GM19397 (cell line): Measurements from ENCODE around the gene SERF1A.
"Not testable (repeated sequence)": the region's sequence is repeated elsewhere in the genome, so short reads cannot be mapped to it uniquely, and the experiment has no call there.

Source experiments
- ATAC-seq: cut with Tn5 transposase; IDR thresholded peaks from one replicate; pipeline ENCODE4 v1.9.1; 2021; ENCODE audit warnings: mild to moderate bottlenecking, moderate library complexity; ENCODE audit not compliant: unreplicated experiment

The SERF1A gene

DNA sequence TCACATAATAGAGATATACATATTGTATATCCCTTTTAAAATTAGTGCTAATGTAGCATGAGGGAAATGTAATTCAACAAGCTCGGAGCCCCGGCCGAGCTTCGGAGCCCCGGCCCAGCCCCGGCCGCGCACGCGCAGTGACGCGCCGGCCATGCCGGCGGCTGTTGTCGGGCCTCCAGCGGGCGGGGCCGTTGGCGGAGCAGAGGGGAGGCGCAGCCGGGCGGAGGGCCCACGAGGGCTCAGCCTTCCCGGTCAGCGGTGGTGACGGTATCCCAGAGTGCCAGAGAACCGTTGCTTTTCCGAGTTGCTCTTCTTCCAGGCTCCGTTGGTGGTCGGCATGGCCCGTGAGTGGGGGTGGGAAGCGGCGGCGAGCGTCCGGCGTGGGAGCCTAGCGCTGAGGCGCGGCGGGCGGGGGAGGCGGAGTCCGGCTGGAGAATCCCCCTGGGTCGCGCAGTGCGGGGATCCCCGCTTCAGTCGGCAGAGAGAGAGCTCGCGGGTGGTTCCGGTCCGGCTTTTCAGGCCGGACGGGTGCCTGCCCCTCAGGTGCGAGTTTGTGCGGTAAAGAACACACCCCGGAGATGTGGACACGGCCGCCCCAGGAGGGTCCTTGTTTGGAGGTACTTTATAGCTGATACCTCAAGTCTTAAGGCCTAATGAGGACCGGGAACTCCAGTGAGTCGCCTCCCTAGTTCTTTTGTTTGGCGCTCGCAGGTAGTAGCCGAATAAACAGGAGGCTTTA, at the start of gene SERF1A:
TSS of gene SERF1A (plus strand) at position 137 of the 739 bp plus-strand sequence. CDS start at position 338, 201 bp downstream.
- ATAC-seq, result peak; percentile 92

DNA sequence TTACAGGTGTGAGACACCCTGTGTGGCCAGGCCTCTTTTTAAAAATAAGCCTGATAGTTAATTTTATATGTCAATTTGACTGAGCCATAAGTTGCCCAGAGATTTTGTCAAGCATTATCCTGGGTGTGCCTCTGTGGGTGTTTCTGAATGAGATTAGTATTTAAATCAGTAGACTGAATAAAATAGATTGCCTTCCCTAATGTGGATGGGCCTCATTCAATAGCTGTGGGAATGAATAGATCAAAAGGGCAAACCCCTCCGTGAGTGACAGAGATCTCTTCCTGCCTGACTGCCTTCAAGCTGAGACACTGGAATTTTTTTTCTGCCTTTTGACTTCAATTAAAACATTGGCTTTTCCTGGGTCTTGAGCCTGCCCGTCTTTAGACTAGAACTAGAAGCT, 33.7 kb upstream of the SERF1A start:
- ATAC-seq, result not testable (repeated sequence)

DNA sequence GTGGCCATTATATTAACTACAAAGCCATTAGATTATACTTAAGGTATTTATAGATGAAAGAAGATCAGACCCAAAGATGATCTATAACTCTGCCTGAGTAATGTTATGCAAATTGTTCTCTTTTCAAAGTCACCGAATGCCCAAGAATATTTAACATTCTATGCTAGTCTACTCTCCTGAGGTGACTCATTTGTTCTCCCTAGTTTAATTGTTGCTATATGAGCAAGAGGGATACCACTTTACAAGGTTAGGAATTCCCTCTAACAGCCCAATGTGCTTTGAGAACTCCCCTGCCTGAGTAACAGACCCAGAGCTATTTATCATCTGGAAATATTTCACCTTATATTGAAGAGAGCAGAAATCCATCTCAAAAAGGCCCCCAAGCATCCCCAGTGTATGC, 29.8 kb upstream of the SERF1A start:
- not testable (repeated sequence) for ATAC-seq

DNA sequence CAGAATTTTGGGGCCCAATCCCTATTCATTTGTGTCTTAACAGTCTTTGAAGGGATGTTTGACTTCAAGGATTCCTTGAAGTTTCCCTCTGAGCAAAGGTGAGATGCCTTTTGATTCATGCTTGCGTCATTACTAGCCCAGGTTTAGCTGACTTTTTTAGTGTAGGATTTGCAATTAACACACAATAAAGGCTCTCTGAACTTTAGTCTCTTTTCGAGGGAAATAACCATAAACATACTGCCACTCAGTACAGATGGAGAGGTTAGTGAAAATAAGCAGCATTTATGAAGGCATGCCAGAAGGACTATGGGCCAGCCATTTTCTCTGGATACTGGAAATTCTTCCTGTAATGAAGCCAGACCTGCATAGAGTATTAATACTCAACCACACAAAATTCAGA, 4.4 kb upstream of the SERF1A start:
- not testable (repeated sequence) for ATAC-seq

DNA sequence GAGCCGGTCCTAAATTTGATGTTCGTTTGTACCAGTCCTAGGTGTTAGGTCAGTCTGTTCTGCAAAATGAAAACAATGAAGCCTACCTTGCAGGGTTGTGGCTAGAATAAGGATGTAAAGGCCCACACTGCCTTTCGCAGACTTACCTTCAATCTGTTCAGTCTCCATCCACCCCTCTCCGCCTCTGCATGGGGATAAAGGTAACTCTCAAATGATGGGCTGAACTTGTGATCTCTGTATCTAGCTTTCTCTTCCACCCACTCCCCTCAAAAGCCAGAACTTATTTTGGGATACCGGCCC, 753 bp downstream of the SERF1A start:
- ATAC-seq, result peak; percentile 6

DNA sequence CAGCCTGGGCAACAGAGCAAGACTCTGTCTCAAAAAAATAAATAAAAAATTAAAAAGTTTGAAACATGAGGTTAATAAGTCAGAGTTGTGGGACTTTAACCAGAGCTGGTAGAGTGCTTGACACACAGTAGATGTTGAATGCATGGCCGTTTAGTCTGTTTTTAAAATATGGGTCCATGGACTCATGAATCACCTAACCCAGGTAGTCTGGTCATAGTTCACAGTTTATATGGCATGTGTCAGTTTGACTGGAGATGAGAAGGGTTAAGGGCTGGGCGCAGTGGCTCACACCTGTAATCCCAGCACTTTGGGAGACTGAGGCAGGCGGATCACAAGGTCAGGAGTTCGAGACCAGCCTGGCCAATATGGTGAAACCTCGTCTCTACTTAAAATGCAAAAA, 6.2 kb downstream of the SERF1A start:
- not testable (repeated sequence) for ATAC-seq

DNA sequence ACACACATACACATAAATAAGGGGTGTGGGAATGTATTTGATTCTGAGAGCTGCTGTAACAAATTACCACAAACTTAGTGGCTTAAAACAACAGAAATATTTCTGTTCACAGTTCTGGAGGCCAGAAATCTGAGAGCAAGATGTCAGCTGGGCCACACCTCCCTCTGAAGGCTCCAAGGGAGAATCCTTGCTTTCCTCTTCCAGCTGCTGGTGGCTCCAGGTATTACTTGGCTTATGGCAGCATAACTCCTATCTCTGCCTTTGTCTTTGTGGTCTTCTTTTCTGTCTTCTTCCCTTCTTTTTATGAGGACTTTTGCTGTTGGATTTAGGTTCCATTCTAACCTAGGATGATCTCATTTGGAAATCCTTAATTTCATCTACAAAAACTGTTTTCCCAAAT, 16.4 kb downstream of the SERF1A start:
- ATAC-seq, result not testable (repeated sequence)

DNA sequence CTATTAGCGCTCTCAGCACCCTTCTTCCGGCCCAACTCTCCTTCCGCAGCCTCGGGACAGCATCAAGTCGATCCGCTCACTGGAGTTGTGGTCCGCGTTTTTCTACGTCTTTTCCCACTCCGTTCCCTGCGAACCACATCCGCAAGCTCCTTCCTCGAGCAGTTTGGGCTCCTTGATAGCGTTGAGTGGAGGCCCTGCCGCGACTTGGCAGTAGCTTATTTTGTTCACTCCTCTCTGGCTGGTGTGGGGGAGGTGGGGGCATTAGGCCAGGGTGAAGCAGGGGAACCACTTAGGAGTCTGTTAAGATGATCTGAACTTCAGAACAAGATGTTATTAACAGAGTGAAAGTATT, 24.7 kb downstream of the SERF1A start:
- ATAC-seq, result peak; percentile 43

DNA sequence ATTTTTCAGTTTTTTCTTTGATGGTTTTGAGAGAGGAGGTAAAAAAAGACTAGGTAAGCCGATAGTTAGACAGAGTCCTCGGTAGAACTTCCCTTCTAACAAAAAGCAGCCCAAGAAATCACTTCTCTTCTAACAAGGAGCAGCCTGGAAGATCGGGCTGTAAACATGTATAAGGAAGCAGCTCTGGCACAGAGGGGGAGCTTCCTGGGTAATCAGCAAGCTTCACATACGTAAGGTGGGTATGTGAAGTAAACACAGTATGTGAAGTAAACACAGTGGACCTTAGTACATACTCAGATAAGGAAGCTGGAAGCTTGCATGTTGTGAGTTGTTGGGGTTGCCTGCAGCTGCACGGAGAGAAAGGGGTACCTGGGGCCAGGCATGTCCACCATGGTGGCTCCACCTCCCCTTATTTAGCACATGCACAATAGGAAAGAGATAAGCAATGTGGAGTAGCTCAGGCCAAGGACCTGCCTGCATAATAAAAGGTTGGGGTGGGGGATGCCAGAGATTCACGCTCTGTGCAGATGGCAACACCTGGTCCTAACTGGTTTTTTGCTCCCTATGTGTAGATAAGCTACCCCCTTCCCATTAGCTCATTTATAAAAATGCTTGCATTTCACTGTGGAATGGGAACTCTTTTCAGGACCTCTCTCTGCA, 31.4 kb downstream of the SERF1A start:
- ATAC-seq, result not testable (repeated sequence)

DNA sequence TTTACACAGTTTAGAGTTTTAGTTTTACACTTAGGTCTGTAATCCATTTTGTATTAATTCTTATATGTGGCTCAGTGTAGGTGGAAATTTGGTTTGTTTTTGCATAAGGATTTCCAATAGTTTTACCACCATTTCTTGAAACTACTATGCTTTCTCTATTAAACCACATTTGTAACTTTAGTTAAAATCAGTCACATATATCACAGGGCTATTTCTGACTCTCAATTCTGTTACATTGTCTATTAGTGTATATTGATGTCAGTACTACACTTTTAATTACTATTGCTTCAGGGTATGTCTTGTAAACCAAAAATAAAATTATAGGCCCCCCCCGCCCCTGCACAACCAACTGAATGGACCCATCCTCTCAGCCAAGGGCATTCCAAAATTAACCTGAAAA, 32.1 kb downstream of the SERF1A start:
- ATAC-seq, result not testable (repeated sequence)

DNA sequence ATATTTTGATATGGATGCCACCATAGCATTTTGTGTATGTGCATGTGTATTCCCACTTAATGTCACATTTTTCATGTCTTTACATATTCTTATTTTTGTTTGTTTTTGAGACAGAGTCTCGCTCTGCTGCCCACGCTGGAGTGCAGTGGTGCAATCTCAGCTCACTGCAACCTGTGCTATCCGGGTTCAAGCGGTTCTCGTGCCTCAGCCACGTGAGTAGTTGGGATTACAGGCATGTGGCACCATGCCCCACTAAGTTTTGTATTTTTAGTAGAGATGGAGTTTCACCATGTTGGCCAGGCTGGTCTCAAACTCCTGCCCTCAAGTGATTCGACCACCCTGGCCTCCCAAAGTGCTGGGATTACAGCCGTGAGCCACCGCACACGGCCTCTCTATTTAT, 52.6 kb downstream of the SERF1A start:
- ATAC-seq, result not testable (repeated sequence)
